Testis (tissue), 3 donors: ENCODE results near the gene GATB. TPM values are rescaled to one million over a fixed set of nuclear protein-coding genes. Genes with fewer than 3 reads are reported as not detected.

ENCODE experiments used
- DNase-seq: peaks from one replicate; pipeline ENCODE4 v3.0.0-alpha.2; 2019
- H3K27ac ChIP-seq, 2 donors: fragments of 200-600 bp; sonication (generic); one replicate each; pipeline ENCODE4 v1.5.1; 2019
- H3K27me3 ChIP-seq: fragments of 200-600 bp; sonication (generic); one replicate; pipeline ENCODE4 v1.5.1; 2019
- H3K36me3 ChIP-seq: fragments of 200-600 bp; sonication (generic); one replicate; pipeline ENCODE4 v1.5.1; 2017; ENCODE audit warnings: low read depth; ENCODE audit errors: missing control alignments
- H3K4me1 ChIP-seq: fragments of 200-600 bp; sonication (generic); one replicate; pipeline ENCODE4 v1.5.1; 2019
- H3K4me3 ChIP-seq, 2 donors: fragments of 200-600 bp; sonication (generic); one replicate each; pipeline ENCODE4 v1.5.1; 2017 to 2019
- H3K9me3 ChIP-seq: fragments of 200-600 bp; sonication (generic); one replicate; pipeline ENCODE4 v1.5.1; 2017
- POLR2A ChIP-seq: fragments of 450-650 bp; IDR thresholded peaks from one replicate; pipeline ENCODE4 v1.6.1; 2017; ENCODE audit warnings: antibody characterized with exemption, mild to moderate bottlenecking, moderate library complexity
- WGBS, 2 donors: methylation state at CpG; one replicate each; pipeline ENCODE4 v1.1.5; 2018; 5-methylcytosine and 5-hydroxymethylcytosine counted together
- intact Hi-C: fragments of 100-400 bp; cut with DNase I; formaldehyde crosslinking; loops from one replicate; pipeline ENCODE4 v1.15.1; 2023; ENCODE audit warnings: low total_unique reads
- polyA plus RNA-seq: library from polyadenylated mRNA; stranded (reverse); fragments of 350-450 nt; fragmentation: Illumina TruSeq; extraction: RNeasy Lipid Tissue Mini Kit (QIAGEN cat#74804); gene quantifications from one replicate; pipeline ENCODE4 v1.2.3, GENCODE V29; 2014; ENCODE audit warnings: low read depth, low replicate concordance; ENCODE audit not compliant: insufficient read depth
- total RNA-seq, 2 donors: library from RNA; depleted of rRNA; stranded (reverse); fragments of >200 nt; gene quantifications; one replicate each; pipeline ENCODE4 v1.2.3, GENCODE V29; 2016
- TF ChIP-seq, protein P1 (sequence below), 3 experiments: fragments of 450-650 bp in 2 of 3; fragments of 200-600 bp in 1 of 3; sonication (generic) in 1 of 3; IDR thresholded peaks; one replicate each; pipeline ENCODE4 v1.5.1; 2016 to 2019; ENCODE audit warnings: antibody characterized with exemption in 3 of 3, mild to moderate bottlenecking in 2 of 3, moderate library complexity in 1 of 3

The GATB gene
- total and polyA plus RNA-seq, 3 donors from 2014 or later, result 21.9 to 49.4 (median 44.7) TPM

DNA sequence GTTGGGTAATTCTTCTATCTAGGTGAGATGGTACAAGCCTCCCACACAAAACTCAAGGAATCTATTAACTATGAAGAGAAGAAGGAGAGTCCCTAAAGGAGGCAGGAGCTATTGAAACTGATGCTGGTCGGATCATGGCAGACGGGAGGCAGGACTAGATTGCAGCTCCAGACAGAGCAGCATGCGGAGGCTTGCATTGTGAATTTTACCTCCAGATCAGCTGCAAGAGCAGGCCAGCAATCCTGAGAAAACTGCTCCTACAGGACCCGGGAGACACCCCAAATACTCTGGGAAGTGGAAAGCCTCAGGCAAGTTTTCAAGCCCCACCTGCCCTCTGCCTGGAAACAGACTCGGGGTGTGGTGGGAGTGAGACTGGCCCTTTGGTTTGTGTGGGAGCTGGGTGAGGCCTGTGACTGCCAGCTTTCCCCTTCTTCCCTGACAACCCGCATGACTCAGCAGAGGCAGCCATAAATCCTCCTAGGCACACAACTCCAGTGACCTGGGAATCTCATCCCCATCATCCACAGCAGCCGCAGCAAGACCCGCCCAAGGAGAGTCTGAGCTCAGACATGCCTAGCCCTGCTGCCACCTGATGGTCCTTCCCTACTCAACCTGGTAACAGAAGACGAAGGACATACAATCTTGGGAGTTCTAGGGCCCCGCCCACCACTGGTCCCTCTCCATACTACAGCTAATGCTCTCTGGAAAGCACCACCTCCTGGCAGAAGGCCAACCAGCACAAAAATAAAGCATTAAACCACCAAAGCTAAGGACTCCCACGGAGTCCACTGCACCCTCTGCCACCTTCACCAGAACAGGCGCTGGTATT is 30.9 kb downstream of the GATB start:
- H3K36me3 ChIP-seq, result no peaks in the 10 kb centered on the region
- no peak overlapping the region for H3K4me3 ChIP-seq
- no peak overlapping the region for H3K27ac ChIP-seq
- H3K4me1 ChIP-seq, result no peaks in the 10 kb centered on the region
- intact Hi-C loops, result no loop called here
- WGBS, 2 donors, result 83% methylated on average over 10 to 12 of the region's 12 CpGs
- TF ChIP-seq, protein P1, sequence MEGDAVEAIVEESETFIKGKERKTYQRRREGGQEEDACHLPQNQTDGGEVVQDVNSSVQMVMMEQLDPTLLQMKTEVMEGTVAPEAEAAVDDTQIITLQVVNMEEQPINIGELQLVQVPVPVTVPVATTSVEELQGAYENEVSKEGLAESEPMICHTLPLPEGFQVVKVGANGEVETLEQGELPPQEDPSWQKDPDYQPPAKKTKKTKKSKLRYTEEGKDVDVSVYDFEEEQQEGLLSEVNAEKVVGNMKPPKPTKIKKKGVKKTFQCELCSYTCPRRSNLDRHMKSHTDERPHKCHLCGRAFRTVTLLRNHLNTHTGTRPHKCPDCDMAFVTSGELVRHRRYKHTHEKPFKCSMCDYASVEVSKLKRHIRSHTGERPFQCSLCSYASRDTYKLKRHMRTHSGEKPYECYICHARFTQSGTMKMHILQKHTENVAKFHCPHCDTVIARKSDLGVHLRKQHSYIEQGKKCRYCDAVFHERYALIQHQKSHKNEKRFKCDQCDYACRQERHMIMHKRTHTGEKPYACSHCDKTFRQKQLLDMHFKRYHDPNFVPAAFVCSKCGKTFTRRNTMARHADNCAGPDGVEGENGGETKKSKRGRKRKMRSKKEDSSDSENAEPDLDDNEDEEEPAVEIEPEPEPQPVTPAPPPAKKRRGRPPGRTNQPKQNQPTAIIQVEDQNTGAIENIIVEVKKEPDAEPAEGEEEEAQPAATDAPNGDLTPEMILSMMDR (IDR thresholded peaks at IDR 0.05), result no peak
- TF ChIP-seq POLR2A, result no peak
- H3K9me3 ChIP-seq, result no peaks in the 10 kb centered on the region
- no peaks in the 10 kb centered on the region for H3K27me3 ChIP-seq
- no peak for DNase-seq

DNA sequence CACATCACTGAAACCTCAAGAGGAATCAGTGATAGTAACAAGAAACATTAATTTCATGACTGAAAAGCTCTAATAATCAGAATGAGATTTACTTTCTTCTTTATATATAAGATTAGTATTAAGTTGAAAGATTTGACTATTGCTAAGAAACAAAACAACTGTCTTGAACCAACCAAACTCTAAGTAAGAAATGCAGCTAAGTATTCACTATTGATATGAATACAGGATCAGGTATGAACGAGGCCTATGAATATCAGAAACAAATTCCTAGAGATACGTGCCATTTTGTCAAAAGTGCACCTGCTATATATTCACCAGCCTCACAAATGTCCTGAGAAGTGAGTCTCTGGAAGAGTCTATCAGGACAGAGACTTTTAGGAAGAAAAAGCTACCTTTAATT is 32.1 kb downstream of the GATB start:
- no peaks in the 10 kb centered on the region for H3K4me1 ChIP-seq
- intact Hi-C loops, result no loop called here
- no peaks in the 10 kb centered on the region for H3K9me3 ChIP-seq
- no peak overlapping the region for H3K4me3 ChIP-seq
- no peak overlapping the region for H3K27ac ChIP-seq
- DNase-seq, result no peak
- 89 to 91% methylated on average over 2 of the region's 2 CpGs for WGBS, 2 donors
- no peak for TF ChIP-seq POLR2A
- H3K27me3 ChIP-seq, result no peaks in the 10 kb centered on the region
- H3K36me3 ChIP-seq, result no peaks in the 10 kb centered on the region

DNA sequence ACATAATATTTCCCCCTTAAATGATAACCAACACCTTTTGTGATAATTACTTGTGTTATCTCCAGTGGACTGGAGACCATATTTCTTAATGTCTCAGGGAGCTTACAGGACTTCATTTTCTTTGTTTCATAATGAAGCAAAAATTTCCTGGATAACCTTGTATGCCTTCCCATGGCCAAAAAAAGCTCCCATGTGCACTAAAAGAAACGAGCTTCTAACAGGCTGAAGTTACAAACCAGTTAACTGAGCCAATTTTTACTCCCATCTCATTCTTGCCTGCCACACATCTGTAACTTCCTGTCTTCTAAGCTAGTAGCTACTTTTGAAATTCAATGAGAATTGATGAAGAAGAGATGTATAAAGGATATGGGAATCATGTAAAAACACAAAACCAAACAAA is 32.8 kb downstream of the GATB start:
- Histone ChIP-seq H3K36me3 (no peaks in the 10 kb centered on the region), H3K27me3 (no peaks in the 10 kb centered on the region), H3K9me3 (no peaks in the 10 kb centered on the region), H3K4me1 (no peaks in the 10 kb centered on the region), H3K4me3 (no peak overlapping the region), H3K27ac (no peak overlapping the region)
- DNase-seq, result no peak
- intact Hi-C loops, result no loop called here
- WGBS, 2 donors, result 42 to 48% methylated on average over 1 of the region's 1 CpG
- TF ChIP-seq, protein P1 (IDR thresholded peaks at IDR 0.05), result no peak
- TF ChIP-seq POLR2A, result no peak

DNA sequence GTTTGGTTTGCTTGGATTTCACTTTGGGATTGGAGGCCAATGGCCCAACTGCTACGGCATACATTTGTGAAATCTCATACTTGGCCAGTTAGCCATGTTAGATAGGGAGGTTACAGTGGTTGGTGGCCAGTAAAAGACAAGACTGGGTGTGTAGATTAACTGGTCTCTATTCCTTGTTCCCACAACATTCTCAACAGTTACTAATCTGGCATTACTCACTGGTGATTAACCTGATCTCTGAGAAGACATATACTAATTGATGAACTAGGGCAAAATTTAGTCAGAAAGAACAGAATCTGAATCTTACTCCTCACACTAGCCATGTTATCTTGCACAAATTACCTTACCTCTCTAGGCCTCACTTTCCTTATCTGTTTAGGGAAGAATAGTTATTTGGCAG is 33.4 kb downstream of the GATB start:
- H3K4me3 ChIP-seq, result no peak overlapping the region
- no peak for TF ChIP-seq POLR2A
- TF ChIP-seq, protein P1 (IDR thresholded peaks at IDR 0.05), result no peak
- WGBS, 2 donors, result 95 to 100% methylated on average over 1 of the region's 1 CpG
- no peaks in the 10 kb centered on the region for H3K36me3 ChIP-seq
- H3K4me1 ChIP-seq, result no peaks in the 10 kb centered on the region
- no peak overlapping the region for H3K27ac ChIP-seq
- DNase-seq, result no peak
- H3K9me3 ChIP-seq, result no peaks in the 10 kb centered on the region
- intact Hi-C loops, result no loop called here
- H3K27me3 ChIP-seq, result no peaks in the 10 kb centered on the region

DNA sequence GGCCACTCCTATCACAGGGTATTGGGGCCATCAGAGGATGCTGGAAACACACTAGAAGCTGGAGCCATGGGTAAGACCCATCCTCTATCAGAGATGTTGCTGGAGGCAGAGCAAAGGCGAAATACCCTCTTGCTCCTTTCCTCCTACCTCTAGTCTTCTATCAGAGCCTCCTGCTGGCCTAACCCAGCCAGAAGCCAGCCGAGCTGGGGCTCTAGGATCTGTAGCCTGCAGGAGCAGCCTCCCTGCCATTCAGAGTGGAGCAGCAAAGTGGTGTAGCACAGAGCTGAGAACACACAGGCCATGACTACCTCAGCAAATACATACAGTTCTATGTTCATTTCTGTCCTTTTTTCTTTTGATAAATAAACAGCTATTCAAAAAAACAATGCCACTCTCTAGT is 35.7 kb downstream of the GATB start:
- WGBS, 2 donors, result 89 to 96% methylated on average over 2 of the region's 2 CpGs
- intact Hi-C loops, result no loop called here
- no peak for DNase-seq

More for the DNA sequence above, 35.7 kb downstream of the GATB start:
- Histone ChIP-seq H3K4me1 (no peaks in the 10 kb centered on the region), H3K27ac (no peak overlapping the region), H3K27me3 (no peaks in the 10 kb centered on the region), H3K9me3 (no peaks in the 10 kb centered on the region), H3K4me3 (no peak overlapping the region), H3K36me3 (no peaks in the 10 kb centered on the region)
- no peak for TF ChIP-seq POLR2A
- TF ChIP-seq, protein P1 (IDR thresholded peaks at IDR 0.05), result no peak
